ENCODE data around the gene AFM. TPM values are rescaled to one million over a fixed set of nuclear protein-coding genes. Genes with fewer than 3 reads are reported as not detected.

The AFM gene
- total and polyA plus RNA-seq, 2 donors (not counting 1 experiment from before 2014, with no cell fraction given) = not detected

DNA sequence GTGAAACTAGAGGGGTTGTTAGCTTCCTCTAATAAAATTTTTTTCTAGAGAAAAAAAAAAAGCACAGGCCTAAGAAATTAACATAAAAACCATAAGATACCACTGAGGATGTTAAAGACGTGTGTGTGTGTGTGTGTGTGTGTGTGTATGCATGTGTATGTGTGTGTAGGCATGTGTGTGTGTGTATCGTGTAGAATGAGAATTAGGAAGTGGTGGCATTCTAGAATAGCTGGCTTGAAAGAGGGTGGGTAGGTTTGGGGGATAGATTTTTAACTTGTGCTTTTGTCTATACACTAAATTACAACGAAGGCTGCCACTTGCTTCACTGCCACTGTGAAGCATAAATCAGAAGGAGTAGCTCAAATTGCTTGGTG lies 22.5 kb upstream of the AFM start:
- H3K4me1 ChIP-seq (ENCODE audit: control insufficient read depth, extremely low read depth, insufficient read depth, low read length) = no peaks in the 10 kb centered on the region
- no peaks in the 10 kb centered on the region for H3K9me3 ChIP-seq (ENCODE audit: control insufficient read depth, insufficient read depth, low read depth, low read length)
- no peaks in the 10 kb centered on the region for H4K20me1 ChIP-seq (ENCODE audit: control insufficient read depth, extremely low read depth, insufficient read depth, low read length)
- no peaks in the 10 kb centered on the region for H3K27me3 ChIP-seq (ENCODE audit: control insufficient read depth, insufficient read depth, low read length)
- H2AFZ ChIP-seq (ENCODE audit: low read length) = no peak overlapping the region
- no peaks in the 10 kb centered on the region for H3K79me2 ChIP-seq (ENCODE audit: control insufficient read depth, insufficient read depth, low read length)
- no peak overlapping the region for H3K4me2 ChIP-seq (ENCODE audit: extremely low read depth, insufficient read depth, low read length)
- no peak overlapping the region for H3K27ac ChIP-seq (ENCODE audit: insufficient read depth, low read length)
- no peak overlapping the region for H3K9ac ChIP-seq (ENCODE audit: insufficient read depth, low read length)
- H3K4me3 ChIP-seq (replicated peaks in 1 of 4; ENCODE audit: control extremely low read depth in 1 of 4, insufficient read depth in 1 of 4, low read depth in 3 of 4, low read length in 4 of 4) = no peak overlapping the region
- no peak for DNase-seq (ENCODE audit: low read depth in 2 of 2)
- TF ChIP-seq, protein P1, sequence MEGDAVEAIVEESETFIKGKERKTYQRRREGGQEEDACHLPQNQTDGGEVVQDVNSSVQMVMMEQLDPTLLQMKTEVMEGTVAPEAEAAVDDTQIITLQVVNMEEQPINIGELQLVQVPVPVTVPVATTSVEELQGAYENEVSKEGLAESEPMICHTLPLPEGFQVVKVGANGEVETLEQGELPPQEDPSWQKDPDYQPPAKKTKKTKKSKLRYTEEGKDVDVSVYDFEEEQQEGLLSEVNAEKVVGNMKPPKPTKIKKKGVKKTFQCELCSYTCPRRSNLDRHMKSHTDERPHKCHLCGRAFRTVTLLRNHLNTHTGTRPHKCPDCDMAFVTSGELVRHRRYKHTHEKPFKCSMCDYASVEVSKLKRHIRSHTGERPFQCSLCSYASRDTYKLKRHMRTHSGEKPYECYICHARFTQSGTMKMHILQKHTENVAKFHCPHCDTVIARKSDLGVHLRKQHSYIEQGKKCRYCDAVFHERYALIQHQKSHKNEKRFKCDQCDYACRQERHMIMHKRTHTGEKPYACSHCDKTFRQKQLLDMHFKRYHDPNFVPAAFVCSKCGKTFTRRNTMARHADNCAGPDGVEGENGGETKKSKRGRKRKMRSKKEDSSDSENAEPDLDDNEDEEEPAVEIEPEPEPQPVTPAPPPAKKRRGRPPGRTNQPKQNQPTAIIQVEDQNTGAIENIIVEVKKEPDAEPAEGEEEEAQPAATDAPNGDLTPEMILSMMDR (conservative IDR thresholded peaks at IDR 0.05 in 1 of 2, IDR thresholded peaks at IDR 0.05 in 1 of 2; ENCODE audit: low read depth in 1 of 2, low read length in 2 of 2) = no peak
- no peak for TF ChIP-seq EZH2 (IDR thresholded peaks at IDR 0.05; ENCODE audit: low read length, missing control alignments)
- H3K36me3 ChIP-seq (ENCODE audit: control insufficient read depth, insufficient read depth, low read length) = no peaks in the 10 kb centered on the region

DNA sequence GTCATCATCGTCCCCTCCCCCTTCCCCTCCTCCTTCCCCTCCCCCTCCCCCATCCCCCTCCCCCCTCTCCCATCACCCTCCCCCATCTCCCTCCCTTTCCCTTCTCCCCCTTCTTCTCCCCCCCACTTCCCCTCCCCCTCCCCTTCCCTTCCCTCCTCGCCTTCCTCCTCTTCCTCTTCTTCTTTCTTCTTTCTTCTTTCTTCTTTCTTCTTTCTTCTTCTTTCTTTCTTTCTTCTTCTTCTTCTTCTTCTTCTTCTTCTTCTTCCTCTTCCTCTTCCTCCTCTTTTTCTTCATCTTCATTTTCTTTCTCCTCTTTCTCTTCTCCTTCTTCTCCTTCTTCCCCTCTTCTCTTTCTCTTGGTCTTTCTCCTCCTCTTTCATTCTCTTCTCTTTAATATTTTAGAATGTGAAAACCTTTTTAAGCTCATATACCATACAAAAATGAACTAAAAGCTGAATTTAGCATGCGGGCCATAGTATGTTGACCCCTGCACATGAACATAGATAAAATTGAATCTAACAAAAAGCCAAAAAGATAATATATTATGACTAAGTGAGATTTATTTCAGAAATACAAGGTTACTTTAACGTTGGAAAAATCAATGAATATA lies 20.5 kb upstream of the AFM start:
- Histone ChIP-seq H3K27me3 (ENCODE audit: control insufficient read depth, insufficient read depth, low read length) (no peaks in the 10 kb centered on the region), H3K36me3 (ENCODE audit: control insufficient read depth, insufficient read depth, low read length) (no peaks in the 10 kb centered on the region), H3K4me2 (ENCODE audit: extremely low read depth, insufficient read depth, low read length) (no peak overlapping the region), H3K4me1 (ENCODE audit: control insufficient read depth, extremely low read depth, insufficient read depth, low read length) (no peaks in the 10 kb centered on the region), H3K79me2 (ENCODE audit: control insufficient read depth, insufficient read depth, low read length) (no peaks in the 10 kb centered on the region), H4K20me1 (ENCODE audit: control insufficient read depth, extremely low read depth, insufficient read depth, low read length) (no peaks in the 10 kb centered on the region), H3K9ac (ENCODE audit: insufficient read depth, low read length) (no peak overlapping the region), H2AFZ (ENCODE audit: low read length) (no peak overlapping the region), H3K4me3 (replicated peaks in 1 of 4; ENCODE audit: control extremely low read depth in 1 of 4, insufficient read depth in 1 of 4, low read depth in 3 of 4, low read length in 4 of 4) (no peak overlapping the region), H3K9me3 (ENCODE audit: control insufficient read depth, insufficient read depth, low read depth, low read length) (no peaks in the 10 kb centered on the region), H3K27ac (ENCODE audit: insufficient read depth, low read length) (no peak overlapping the region)
- no peak for DNase-seq (ENCODE audit: low read depth in 2 of 2)
- TF ChIP-seq, protein P1 (conservative IDR thresholded peaks at IDR 0.05 in 1 of 2, IDR thresholded peaks at IDR 0.05 in 1 of 2; ENCODE audit: low read depth in 1 of 2, low read length in 2 of 2) = no peak
- TF ChIP-seq EZH2 (IDR thresholded peaks at IDR 0.05; ENCODE audit: low read length, missing control alignments) = no peak

DNA sequence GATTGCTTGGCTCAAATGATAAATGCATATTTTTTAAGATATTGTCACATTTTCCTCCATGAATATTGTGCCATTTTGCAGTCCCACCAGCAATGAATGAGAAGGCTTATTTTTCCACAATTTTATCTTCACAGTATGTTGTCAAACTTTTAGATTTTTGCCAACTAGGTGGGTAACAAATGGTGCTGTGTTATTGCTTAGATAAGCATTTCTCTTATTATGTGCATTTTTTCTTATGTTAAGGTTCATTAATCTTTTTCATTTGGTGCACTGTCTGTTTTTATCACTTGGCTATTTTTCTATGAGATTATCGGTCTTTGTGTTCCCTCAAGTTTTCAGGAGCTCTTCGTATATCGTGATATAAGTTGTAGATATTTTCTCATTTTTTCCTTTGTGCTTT lies 13.4 kb upstream of the AFM start:
- H3K4me3 ChIP-seq (replicated peaks in 1 of 4; ENCODE audit: control extremely low read depth in 1 of 4, insufficient read depth in 1 of 4, low read depth in 3 of 4, low read length in 4 of 4) = no peak overlapping the region
- no peaks in the 10 kb centered on the region for H4K20me1 ChIP-seq (ENCODE audit: control insufficient read depth, extremely low read depth, insufficient read depth, low read length)
- no peaks in the 10 kb centered on the region for H3K27me3 ChIP-seq (ENCODE audit: control insufficient read depth, insufficient read depth, low read length)
- no peaks in the 10 kb centered on the region for H3K9me3 ChIP-seq (ENCODE audit: control insufficient read depth, insufficient read depth, low read depth, low read length)
- no peaks in the 10 kb centered on the region for H3K79me2 ChIP-seq (ENCODE audit: control insufficient read depth, insufficient read depth, low read length)
- H3K9ac ChIP-seq (ENCODE audit: insufficient read depth, low read length) = no peak overlapping the region
- no peaks in the 10 kb centered on the region for H3K4me1 ChIP-seq (ENCODE audit: control insufficient read depth, extremely low read depth, insufficient read depth, low read length)
- no peak for DNase-seq (ENCODE audit: low read depth in 2 of 2)
- H2AFZ ChIP-seq (ENCODE audit: low read length) = no peak overlapping the region
- H3K27ac ChIP-seq (ENCODE audit: insufficient read depth, low read length) = no peak overlapping the region
- no peak overlapping the region for H3K4me2 ChIP-seq (ENCODE audit: extremely low read depth, insufficient read depth, low read length)
- no peak for TF ChIP-seq EZH2 (IDR thresholded peaks at IDR 0.05; ENCODE audit: low read length, missing control alignments)
- TF ChIP-seq, protein P1 (conservative IDR thresholded peaks at IDR 0.05 in 1 of 2, IDR thresholded peaks at IDR 0.05 in 1 of 2; ENCODE audit: low read depth in 1 of 2, low read length in 2 of 2) = no peak
- no peaks in the 10 kb centered on the region for H3K36me3 ChIP-seq (ENCODE audit: control insufficient read depth, insufficient read depth, low read length)
